Stomach (tissue), 19 donors: Measurements from ENCODE around the gene MYO9A. TPM values are rescaled to one million over a fixed set of nuclear protein-coding genes. Genes with fewer than 3 reads are reported as not detected.

Source experiments
- DNase-seq, 2 donors: peaks; one replicate each; pipeline versions ENCODE4 v3.0.0 to v3.0.0-alpha.2; 2013 to 2019
- H3K27ac ChIP-seq, 5 donors: fragments of 200-600 bp in 4 of 5; sonication (generic) in 4 of 5; one replicate each; pipeline ENCODE4 v1.5.1; 2013 to 2019; ENCODE audit warnings: mild to moderate bottlenecking in 1 of 5, moderate library complexity in 1 of 5
- H3K27me3 ChIP-seq, 3 donors: fragments of 200-600 bp; sonication (generic); one replicate each; pipeline ENCODE4 v1.5.1; 2017 to 2019; ENCODE audit warnings: mixed run types in 1 of 3
- H3K36me3 ChIP-seq, 4 donors: fragments of 200-600 bp; sonication (generic); 1 replicate in 3 of 4; 2 replicates in 1 of 4; pipeline ENCODE4 v1.5.1; 2016 to 2019
- H3K4me1 ChIP-seq, 4 donors: fragments of 200-600 bp; sonication (generic); one replicate each; pipeline ENCODE4 v1.5.1; 2016 to 2019
- H3K4me3 ChIP-seq, 4 donors: fragments of 200-600 bp; sonication (generic) in 3 of 4; one replicate each; pipeline ENCODE4 v1.5.1; 2016 to 2019; ENCODE audit warnings: mild to moderate bottlenecking in 1 of 4
- H3K9me3 ChIP-seq, 4 donors: fragments of 200-600 bp; sonication (generic); one replicate each; pipeline ENCODE4 v1.5.1; 2016 to 2019
- CTCF ChIP-seq, 7 experiments: fragments of 450-650 bp in 4 of 7; fragments of 200-600 bp in 3 of 7; sonication (generic) in 3 of 7; IDR thresholded peaks; one replicate each; pipeline ENCODE4 v1.5.1; 2016 to 2019; ENCODE audit warnings: antibody characterized with exemption in 7 of 7, control low read depth in 2 of 7, mild to moderate bottlenecking in 1 of 7
- EP300 ChIP-seq: sonication (generic); formaldehyde crosslinking; IDR thresholded peaks from one replicate; pipeline ENCODE4 v1.6.1; 2017; ENCODE audit warnings: antibody characterized with exemption
- POLR2A ChIP-seq, 4 donors: fragments of 450-650 bp; IDR thresholded peaks; one replicate each; pipeline ENCODE4 v1.6.1; 2016; ENCODE audit warnings: antibody characterized with exemption in 4 of 4, control low read depth in 2 of 4, mild to moderate bottlenecking in 1 of 4, moderate library complexity in 1 of 4
- POLR2AphosphoS5 ChIP-seq, 3 donors: sonication (generic); formaldehyde crosslinking; IDR thresholded peaks; one replicate each; pipeline ENCODE4 v1.6.1; 2016; ENCODE audit warnings: antibody characterized with exemption in 3 of 3
- WGBS, 5 donors: extraction: QIAGEN DNeasy Blood & Tissue Kit in 3 of 5; methylation state at CpG; one replicate each; pipeline versions ENCODE4 v1.1.5 to v1.1.7; 2013 to 2018; 5-methylcytosine and 5-hydroxymethylcytosine counted together
- intact Hi-C: fragments of 100-400 bp; cut with DNase I; formaldehyde crosslinking; loops from one replicate; pipeline ENCODE4 v1.15.1; 2023; ENCODE audit warnings: low total_unique reads
- long read RNA-seq, 10 donors: transcript quantifications; one replicate each; lab custom pipeline, GENCODE V29; 2026
- polyA plus RNA-seq, 3 donors: library from polyadenylated mRNA; stranded (reverse); fragments of 200-250 nt; gene quantifications; one replicate each; pipeline ENCODE4 v1.2.3, GENCODE V29; 2013
- total RNA-seq, 5 donors: library from RNA; depleted of rRNA; stranded (reverse); fragments of >200 nt; gene quantifications; one replicate each; pipeline versions ENCODE4 v1.1.0 to v1.2.3, GENCODE V29; 2014 to 2016
- donor health status: healthy with polysubstance abuse.
- donor health status: Bipolar disorder and iron deficiency.
- donor health status: healthy.

The MYO9A gene
- total RNA-seq (100 to 1,000 TPM in 1 of 5 donors, 10 to 100 TPM in 4; 38.5 to 120 (median 69.2) TPM), polyA plus RNA-seq (1 to 10 TPM; 2.2 to 3.7 (median 3.2) TPM)
- long read RNA-seq, donor 1: 0 reads
- long read RNA-seq, donor 2, full-length matches to known transcripts: 1 of 1 reads
- long read RNA-seq, donor 2, partial matches to known transcripts: 0 of 1 reads
- long read RNA-seq, donor 2, other reads (novel, unspliced or antisense): 0 of 1 reads
- long read RNA-seq, donor 3, partial matches to known transcripts: 0 of 1 reads
- long read RNA-seq, donor 3, other reads (novel, unspliced or antisense): 0 of 1 reads
- long read RNA-seq, donor 4: 0 reads
- long read RNA-seq, donor 5, partial matches to known transcripts: 6 of 6 reads
- long read RNA-seq, donor 5, other reads (novel, unspliced or antisense): 0 of 6 reads
- long read RNA-seq, donor 6: 0 reads
- long read RNA-seq, donor 7, full-length matches to known transcripts: 2 of 2 reads
- long read RNA-seq, donor 7, partial matches to known transcripts: 0 of 2 reads
- long read RNA-seq, donor 7, other reads (novel, unspliced or antisense): 0 of 2 reads
- long read RNA-seq, donor 8: 0 reads
- long read RNA-seq, donor 9: 0 reads
- long read RNA-seq, donor 10: 0 reads

GRCh38 chr15:72118017-72118978 lies at the start of gene MYO9A, which contains the start of gene SENP8:
Gene MYO9A (minus strand): TSS chr15:72118150. CDS start chr15:72046563, 71,587 bp downstream.
Gene SENP8 (plus strand): TSS chr15:72118403. CDS start chr15:72139624, 21,221 bp downstream.
- Histone ChIP-seq H3K27me3 (no peaks in the 10 kb centered on the region), H3K27ac (peak within 1 kb of the TSS; percentile 86 to 97 (median 94)), H3K36me3 (no peaks in the 10 kb centered on the region), H3K9me3 (no peaks in the 10 kb centered on the region), H3K4me3 (peak within 1 kb of the TSS; percentile 84 to 93 (median 90)), H3K4me1 (peaks cover 17 to 55% (median 34%) of the 10 kb centered on the region in 4 donors)
- 0 to 1% (median 1%) methylated on average over 40 to 69 of the region's 69 CpGs for WGBS, 5 donors
- TF ChIP-seq POLR2A (IDR thresholded peaks at IDR 0.05): no peak
- peak; percentile 61 to 92 (median 88) for TF ChIP-seq POLR2AphosphoS5 (IDR thresholded peaks at IDR 0.05)
- peak in 2 of 7 experiments; percentile 17 to 48 for TF ChIP-seq CTCF (IDR thresholded peaks at IDR 0.05)
- intact Hi-C loops: no loop called here
- DNase-seq: peak; percentile 98 to 99

GRCh38 chr15:72167445-72167844 lies 49.5 kb upstream of the MYO9A start:
- WGBS, 5 donors: 38 to 95% (median 74%) methylated on average over 1 to 6 of the region's 6 CpGs
- intact Hi-C loops: no loop called here
- H3K9me3 ChIP-seq: no peaks in the 10 kb centered on the region
- H3K27ac ChIP-seq: no peak overlapping the region
- H3K36me3 ChIP-seq: no peaks in the 10 kb centered on the region
- H3K4me3 ChIP-seq: no peak overlapping the region
- TF ChIP-seq POLR2AphosphoS5 (IDR thresholded peaks at IDR 0.05) (no peak), EP300 (no peak), CTCF (IDR thresholded peaks at IDR 0.05) (no peak), POLR2A (IDR thresholded peaks at IDR 0.05) (no peak)
- H3K4me1 ChIP-seq: peaks cover 11 to 23% (median 15%) of the 10 kb centered on the region in 4 donors
- no peaks in the 10 kb centered on the region for H3K27me3 ChIP-seq
- DNase-seq: no peak

GRCh38 chr15:72166716-72167417 lies 48.9 kb upstream of the MYO9A start:
- TF ChIP-seq POLR2A (IDR thresholded peaks at IDR 0.05) (no peak), EP300 (no peak), POLR2AphosphoS5 (IDR thresholded peaks at IDR 0.05) (no peak), CTCF (IDR thresholded peaks at IDR 0.05) (no peak)
- WGBS, 5 donors: 90 to 97% (median 94%) methylated on average over 5 of the region's 5 CpGs
- no peak for DNase-seq
- Histone ChIP-seq H3K36me3 (no peaks in the 10 kb centered on the region), H3K27ac (no peak overlapping the region), H3K4me3 (no peak overlapping the region), H3K27me3 (no peaks in the 10 kb centered on the region), H3K9me3 (no peaks in the 10 kb centered on the region), H3K4me1 (peaks cover 11 to 24% (median 15%) of the 10 kb centered on the region in 4 donors)
- intact Hi-C loops: no loop called here
